Kasumi-1 (cell line): ENCODE results near the gene RYR2.
"Not testable (repeated sequence)": the region's sequence is repeated elsewhere in the genome, so short reads cannot be mapped to it uniquely, and the experiment has no call there.

Experiments
- DNase-seq, 2 experiments: peaks; one replicate each; lab custom pipeline; 2025; lab: John Stamatoyannopoulos, UW

The RYR2 gene

GRCh38 chr1:237261198-237261597, 219.2 kb downstream of the RYR2 start:
- no peak for DNase-seq

GRCh38 chr1:237267743-237268142, 225.8 kb downstream of the RYR2 start:
- no peak for DNase-seq

- DNase-seq: no peak
Measured at GRCh38 chr1:237269938-237270337, 228.0 kb downstream of the RYR2 start.

- no peak for DNase-seq
Measured at GRCh38 chr1:237270353-237270752, 228.4 kb downstream of the RYR2 start.

DNA sequence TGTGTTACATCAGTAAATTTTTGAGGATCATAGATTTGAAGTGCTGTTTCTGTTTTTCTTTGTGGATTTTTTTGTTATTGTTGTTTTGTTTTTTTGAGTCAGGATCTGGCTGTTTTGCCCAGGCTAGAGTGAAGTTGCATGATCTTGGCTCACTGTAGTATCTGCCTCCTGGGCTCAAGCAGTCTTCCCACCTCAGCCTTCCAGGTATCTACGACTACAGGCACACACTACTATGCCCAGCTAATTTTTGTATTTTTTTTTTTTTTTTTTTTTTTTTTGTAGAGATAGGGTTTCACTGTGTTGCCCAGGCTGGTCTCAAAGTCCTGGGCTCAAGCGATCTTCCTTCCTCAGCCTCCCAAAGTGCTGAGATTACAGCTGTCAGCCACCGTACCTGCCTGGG, 236.0 kb downstream of the RYR2 start:
- not testable (repeated sequence) for DNase-seq

GRCh38 chr1:237279629-237280028, 237.6 kb downstream of the RYR2 start:
- DNase-seq: no peak

GRCh38 chr1:237281481-237281880, 239.5 kb downstream of the RYR2 start:
- no peak for DNase-seq

DNA sequence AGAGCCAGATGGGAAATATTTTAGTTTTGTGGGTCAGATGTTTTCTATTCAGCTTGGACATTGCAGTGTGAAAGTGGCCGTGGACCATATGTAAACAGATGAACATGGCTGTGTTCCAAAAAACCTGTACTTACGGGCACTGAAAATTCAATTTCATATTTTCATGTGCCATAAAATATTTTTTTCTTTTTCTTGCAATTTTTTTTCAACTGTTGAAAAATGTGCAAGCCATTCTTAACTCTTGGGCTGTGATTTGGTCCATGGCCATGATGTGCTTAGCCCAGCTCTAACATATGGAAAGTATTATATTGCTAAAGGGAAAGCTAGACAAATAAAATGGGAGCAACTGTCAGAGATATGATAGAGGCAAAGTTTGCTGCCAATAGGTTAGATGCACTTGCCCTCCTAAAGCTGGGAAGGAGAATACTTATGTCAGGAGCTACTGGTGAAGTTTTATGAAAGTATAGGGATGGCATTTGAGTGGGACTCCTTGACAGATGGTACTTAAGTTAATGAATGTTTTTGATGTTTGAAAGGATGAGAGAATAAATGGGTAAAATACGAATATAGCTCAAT, 240.3 kb downstream of the RYR2 start:
- DNase-seq: no peak

- no peak for DNase-seq
Measured at GRCh38 chr1:237287876-237288521, 246.0 kb downstream of the RYR2 start.

DNA sequence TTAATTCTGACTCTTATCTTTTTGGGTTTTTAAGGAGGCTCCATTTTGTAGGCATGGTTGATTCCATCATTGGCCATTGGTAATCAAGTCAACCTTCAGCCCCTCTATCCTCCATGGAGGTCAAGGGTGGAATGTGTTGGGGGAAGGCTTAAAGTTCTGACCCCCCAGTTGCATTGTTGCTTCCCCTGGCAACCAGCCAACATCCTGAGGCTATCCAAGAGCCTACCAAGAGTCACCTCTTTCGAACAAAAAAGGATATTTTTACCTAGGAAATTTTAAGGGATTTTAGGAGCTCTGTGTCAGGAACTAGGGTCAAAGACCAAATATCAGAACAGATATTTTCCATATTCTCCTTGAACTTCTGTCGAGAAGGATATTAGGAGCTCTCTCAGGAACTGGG, 251.8 kb downstream of the RYR2 start:
- no peak for DNase-seq

DNA sequence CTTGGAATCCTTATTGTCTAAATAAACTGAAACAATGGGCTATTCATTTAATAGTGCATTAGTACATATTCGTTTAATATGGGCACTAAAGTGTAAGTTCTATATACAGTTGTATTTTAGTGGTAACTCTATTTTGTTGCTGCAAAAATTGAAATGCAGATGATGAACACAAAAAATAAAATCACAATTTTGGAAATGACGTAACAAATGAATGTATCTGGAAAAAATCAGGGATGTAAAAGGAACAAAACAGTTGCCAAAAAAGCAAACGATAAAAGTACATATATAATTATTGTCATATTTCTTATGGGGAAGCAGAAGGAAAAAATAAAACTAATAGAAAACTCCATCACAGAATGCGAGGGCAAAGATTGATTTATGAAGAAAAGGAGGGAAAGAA, 254.9 kb downstream of the RYR2 start:
- DNase-seq: no peak

DNA sequence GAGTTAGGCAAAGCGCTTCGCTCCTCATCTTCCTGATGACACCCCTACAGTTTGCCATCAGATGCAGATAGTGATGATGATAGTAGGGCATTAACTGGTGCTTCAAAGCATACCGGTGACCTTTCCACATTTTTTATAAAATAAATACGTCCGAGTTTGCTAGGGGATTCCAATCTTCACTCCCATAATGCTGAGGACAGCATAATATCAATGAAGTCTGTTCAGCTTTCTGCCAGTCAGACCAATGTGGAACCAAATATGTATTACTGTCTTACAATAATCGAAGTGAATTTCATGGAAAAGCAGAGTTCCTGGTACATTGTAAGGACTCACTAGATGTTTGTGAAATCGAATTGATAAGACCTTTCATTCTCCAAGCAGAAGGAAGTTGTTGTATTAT, 258.7 kb downstream of the RYR2 start:
- no peak for DNase-seq

- DNase-seq: no peak
Measured at GRCh38 chr1:237303929-237304328, 261.9 kb downstream of the RYR2 start.

DNA sequence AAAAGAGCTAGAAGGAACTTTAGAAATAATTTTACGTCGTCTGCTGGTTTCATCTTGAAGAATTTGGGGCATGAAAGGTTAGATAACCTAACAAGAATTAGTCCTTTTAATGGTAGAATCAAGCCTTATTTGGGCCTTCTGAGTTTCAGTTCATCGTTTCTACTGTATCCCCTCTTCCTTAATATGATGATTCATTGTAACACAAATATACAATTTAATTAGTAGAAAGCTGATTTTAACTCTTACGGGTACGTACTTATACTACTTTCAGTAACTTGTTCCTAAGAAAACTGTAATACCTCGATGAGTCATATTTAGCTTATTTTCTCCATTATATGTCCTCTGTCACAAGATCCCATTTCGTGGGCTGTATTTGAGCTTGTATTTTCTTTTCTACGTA, 264.7 kb downstream of the RYR2 start:
- no peak for DNase-seq

DNA sequence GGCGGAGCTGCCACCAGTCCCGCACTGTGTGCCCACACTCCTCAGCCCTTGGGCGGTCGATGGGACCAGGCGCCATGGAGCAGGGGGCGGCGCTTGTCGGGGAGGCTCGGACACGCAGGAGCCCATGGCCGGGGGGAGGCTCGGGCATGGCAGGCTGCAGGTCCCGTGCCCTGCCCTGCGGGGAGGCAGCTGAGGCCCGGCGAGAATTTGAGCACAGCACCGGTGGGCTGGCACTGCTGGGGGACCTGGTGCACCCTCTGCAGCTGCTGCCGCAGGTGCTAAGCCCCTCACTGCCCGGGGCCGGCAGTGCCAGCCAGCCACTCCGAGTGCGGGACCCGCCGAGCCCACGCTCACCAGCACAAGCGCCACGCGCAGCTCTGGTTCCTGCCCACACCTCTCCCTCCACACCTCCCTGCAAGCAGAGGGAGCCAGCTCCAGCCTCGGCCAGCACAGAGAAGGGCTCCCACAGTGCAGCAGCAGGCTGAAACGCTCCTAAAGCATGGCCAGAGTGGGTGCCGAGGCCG, 267.7 kb downstream of the RYR2 start:
- no peak for DNase-seq

DNA sequence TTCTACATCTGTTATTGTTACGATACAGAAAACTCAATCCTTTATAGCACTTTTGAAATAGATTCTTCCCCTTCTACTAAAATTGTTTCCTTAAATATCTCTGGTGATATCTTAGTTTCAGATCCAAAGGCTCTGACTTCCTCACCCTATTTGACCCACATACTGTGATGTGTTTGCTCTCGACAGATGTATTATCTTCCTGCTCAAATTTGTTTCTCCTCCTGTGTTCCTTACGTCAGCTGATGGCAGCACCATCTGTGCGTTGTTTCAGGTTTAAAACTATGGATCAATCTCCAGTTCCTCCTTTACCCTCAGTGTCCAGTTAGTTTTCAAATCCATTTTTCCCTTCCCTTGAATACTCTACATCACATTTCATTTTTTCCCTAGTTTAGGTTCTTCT, 274.4 kb downstream of the RYR2 start:
- no peak for DNase-seq

- no peak for DNase-seq
Measured at GRCh38 chr1:237318748-237319147, 276.8 kb downstream of the RYR2 start.

- DNase-seq: no peak
Measured at GRCh38 chr1:237320890-237321289, 278.9 kb downstream of the RYR2 start.

- DNase-seq: no peak
Measured at GRCh38 chr1:237324226-237324625, 282.2 kb downstream of the RYR2 start.

DNA sequence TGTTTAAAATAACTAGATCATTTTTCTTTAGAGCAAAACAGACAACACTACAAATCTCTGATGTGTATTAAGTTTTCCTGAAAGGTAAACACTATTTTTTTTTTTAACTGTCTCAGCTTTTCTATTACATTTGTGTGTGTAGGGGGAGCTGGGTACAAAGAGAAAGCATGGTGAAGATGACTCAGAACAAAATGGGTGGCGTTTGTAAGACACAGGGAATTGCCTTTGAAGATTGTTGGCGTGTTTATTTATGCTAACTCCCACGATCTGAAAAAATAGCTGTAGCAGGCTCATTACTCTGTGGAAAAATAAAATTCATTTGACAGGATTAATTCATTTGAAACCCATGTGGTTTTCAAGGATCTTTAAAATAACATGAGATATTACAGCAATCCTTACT, 285.1 kb downstream of the RYR2 start:
- DNase-seq: no peak

- no peak for DNase-seq
Measured at GRCh38 chr1:237340892-237341291, 298.9 kb downstream of the RYR2 start.

- DNase-seq: no peak
Measured at GRCh38 chr1:237341391-237341790, 299.4 kb downstream of the RYR2 start.

DNA sequence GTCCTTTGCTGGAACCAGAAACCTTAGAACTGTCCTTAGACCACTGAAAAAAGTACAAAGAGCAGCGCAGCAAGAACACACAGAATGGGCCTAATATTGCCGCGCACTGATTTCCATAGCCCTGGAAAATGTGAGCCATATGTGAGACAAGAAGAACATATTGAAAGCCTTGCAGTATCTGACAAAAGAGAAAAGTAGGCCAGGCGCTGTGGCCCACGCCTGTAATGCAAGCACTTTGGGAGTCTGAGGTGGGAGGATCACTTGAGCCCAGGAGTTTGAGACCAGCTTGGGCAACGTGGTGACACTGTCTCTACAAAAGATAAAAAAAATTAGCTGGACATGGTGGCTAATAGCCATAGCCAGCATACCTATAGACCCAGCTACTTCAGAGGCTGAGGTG, 300.7 kb downstream of the RYR2 start:
- no peak for DNase-seq

- DNase-seq: no peak
Measured at GRCh38 chr1:237352747-237353146, 310.8 kb downstream of the RYR2 start.
